AG04449 (cell line): ENCODE data around the gene TMCC1.

ENCODE experiments used
- CTCF ChIA-PET: fragments of 350-600 bp; formaldehyde crosslinking; extraction: SDS; loops from one replicate; lab custom pipeline; 2021; ENCODE audit warnings: antibody characterized with exemption; lab: Yijun Ruan, JAX
- POLR2A ChIA-PET: fragments of 400-600, 350-600 bp; formaldehyde crosslinking; extraction: SDS; loops from one replicate; lab custom pipeline; 2020; ENCODE audit warnings: antibody characterized with exemption, inconsistent platforms; lab: Yijun Ruan, JAX
- DNase-seq: peaks from one replicate; pipeline ENCODE4 v3.0.0-alpha.2; 2010; ENCODE audit warnings: low read depth, low spot score
- H3K4me3 ChIP-seq: 2 replicates; pipeline ENCODE4 v1.5.1; 2011; ENCODE audit warnings: low read depth, mild to moderate bottlenecking, control low read depth, low read length
- CTCF ChIP-seq: IDR thresholded peaks from one replicate; pipeline ENCODE4 v1.5.1; 2011; ENCODE audit warnings: mild to moderate bottlenecking, moderate library complexity, low read length, control low read depth, inconsistent platforms; ENCODE audit not compliant: insufficient read depth; ENCODE audit errors: missing control alignments

The TMCC1 gene

GRCh38 chr3:129820587-129820986 lies 72.9 kb downstream of the TMCC1 start:
- POLR2A ChIA-PET, result no interaction called here
- CTCF ChIA-PET, result interaction anchor here (1.2 to 13.2 kb wide), 2 partner anchors 174 to 193 kb away, joined by 3 to 215 read pairs; no protein-coding TSS in a partner anchor
- H3K4me3 ChIP-seq, result no peak overlapping the region
- no peak for TF ChIP-seq CTCF
- no peak for DNase-seq

DNA sequence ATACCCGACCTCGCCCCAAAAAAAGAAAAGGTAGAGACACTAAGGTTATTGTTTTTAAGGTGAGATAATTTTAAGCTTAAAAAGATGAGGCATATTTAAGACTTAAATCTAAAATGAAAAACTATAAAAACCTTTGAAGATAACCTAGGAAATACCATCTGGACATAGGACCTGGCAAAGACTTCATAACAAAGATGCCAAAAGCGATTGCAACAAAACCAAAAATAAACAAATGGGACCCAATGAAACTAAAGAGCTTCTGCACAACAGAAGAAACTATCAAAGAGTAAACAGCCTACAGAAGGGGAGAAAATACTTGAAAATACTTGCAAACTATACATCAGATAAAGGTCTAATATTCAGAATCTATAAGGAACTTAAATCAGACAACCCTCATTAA lies 80.9 kb downstream of the TMCC1 start:
- no peak overlapping the region for H3K4me3 ChIP-seq
- TF ChIP-seq CTCF, result no peak
- ChIA-PET CTCF (interaction anchor here (0.7 to 1.2 kb wide), 3 partner anchors 13 to 164 kb away, joined by 3 to 7 read pairs (median 3); no protein-coding TSS in a partner anchor), POLR2A (no interaction called here)
- DNase-seq, result no peak

GRCh38 chr3:129809297-129809696 lies 84.2 kb downstream of the TMCC1 start:
- no peak overlapping the region for H3K4me3 ChIP-seq
- CTCF ChIA-PET, result interaction anchor here (0.9 to 1.8 kb wide), 5 partner anchors 13 to 162 kb away, joined by 3 to 6 read pairs (median 3); no protein-coding TSS in a partner anchor
- DNase-seq, result no peak
- POLR2A ChIA-PET, result no interaction called here
- TF ChIP-seq CTCF, result no peak

DNA sequence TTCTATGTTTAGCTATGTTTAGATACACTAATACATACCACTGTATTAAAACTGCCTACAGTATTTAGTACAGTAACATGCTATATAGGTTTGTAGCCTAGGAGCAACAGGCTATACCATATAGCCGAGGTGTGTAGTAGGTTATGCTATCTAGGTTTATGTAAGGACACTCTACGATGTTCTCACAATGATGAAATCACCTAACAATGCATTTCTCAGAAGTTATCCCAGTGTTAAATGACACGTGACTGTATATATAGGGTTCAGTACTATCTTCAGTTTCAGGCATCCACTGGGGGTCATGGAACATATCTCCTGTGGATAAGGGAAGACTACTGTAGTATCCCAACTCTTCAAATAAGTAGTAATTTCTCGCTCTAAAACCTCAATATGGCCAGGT lies 97.4 kb downstream of the TMCC1 start:
- ChIA-PET POLR2A (no interaction called here), CTCF (no interaction called here)
- H3K4me3 ChIP-seq, result no peak overlapping the region
- no peak for DNase-seq
- TF ChIP-seq CTCF, result no peak

DNA sequence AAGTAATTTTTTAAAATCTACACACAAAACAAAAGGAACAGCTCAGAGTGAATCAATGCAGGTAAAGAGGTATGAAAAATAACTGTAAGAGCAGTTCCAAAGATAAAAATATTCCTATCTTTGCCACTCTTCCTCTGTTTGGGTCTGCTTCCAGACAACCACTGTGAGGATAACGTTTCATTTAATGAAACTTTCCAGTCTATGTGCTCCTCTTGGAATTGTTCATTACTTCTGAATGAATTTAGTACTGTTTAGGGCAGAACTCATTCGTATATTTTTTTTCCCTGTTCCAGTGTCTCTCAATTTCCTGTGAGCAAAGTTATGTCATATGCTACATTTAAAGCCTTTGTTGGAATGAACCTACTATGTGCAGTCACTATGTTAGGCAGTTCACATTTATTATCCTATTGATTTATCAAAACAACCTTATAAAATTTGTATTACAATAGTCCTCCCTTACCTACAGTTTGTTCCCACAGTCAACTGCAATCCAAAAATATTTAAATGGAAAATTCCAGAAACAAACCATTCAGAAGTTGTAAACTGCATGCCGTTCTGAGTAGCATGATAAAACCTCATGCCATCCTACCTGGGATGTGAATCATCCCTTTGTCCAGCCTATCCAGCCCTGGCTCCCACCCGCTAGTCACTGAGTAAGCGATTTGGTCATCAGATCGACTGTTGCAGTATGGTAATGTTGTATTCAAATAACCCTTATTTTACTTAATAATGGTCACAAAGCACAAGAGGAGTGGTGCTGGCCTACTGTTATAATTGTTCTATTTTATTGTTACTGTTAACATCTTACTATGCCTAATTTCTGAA lies 98.1 kb downstream of the TMCC1 start:
- no peak overlapping the region for H3K4me3 ChIP-seq
- no peak for TF ChIP-seq CTCF
- no peak for DNase-seq
- POLR2A ChIA-PET, result no interaction called here
- CTCF ChIA-PET, result no interaction called here
